Measurements from ENCODE around the gene DNAH7. TPM values are rescaled to one million over a fixed set of nuclear protein-coding genes. Genes with fewer than 3 reads are reported as not detected.

The DNAH7 gene
- total and polyA plus RNA-seq, 2 of the 13 experiments (the other 11 are each of a cell fraction or from before 2014, with no cell fraction given) = 0.09 TPM; not detected in 1

GRCh38 chr2:195993623-195994022 is 75.0 kb downstream of the DNAH7 start:
- 3% methylated on average over 2 of the region's 2 CpGs for WGBS (ENCODE audit: low lambda C conversion rate)
- H3K27ac ChIP-seq (ENCODE audit: extremely low read length, insufficient read depth, low read length) = no peak overlapping the region
- H3K36me3 ChIP-seq (replicated peaks in 1 of 2; ENCODE audit: control insufficient read depth in 1 of 2, insufficient read depth in 2 of 2, low read length in 2 of 2) = no peaks in the 10 kb centered on the region
- H3K27me3 ChIP-seq (ENCODE audit: control insufficient read depth in 1 of 2, insufficient read depth in 2 of 2, low read length in 2 of 2) = no peaks in the 10 kb centered on the region
- intact Hi-C loops (cut with micrococcal nuclease; ENCODE audit: unreplicated experiment) = no loop called here
- H3K9ac ChIP-seq (ENCODE audit: insufficient read depth, low read depth, low read length) = no peak overlapping the region
- no peak overlapping the region for H2AFZ ChIP-seq (ENCODE audit: low read length)
- no peak for DNase-seq (ENCODE audit: low spot score)
- no peak for FAIRE-seq
- H4K20me1 ChIP-seq (ENCODE audit: insufficient read depth, low read length) = no peaks in the 10 kb centered on the region
- ChIA-PET CTCF (ENCODE audit: low intra/inter-chr PET ratio, low total read pairs) (no interaction called here), POLR2A (no interaction called here)
- in situ Hi-C loops (cut with HindIII; ENCODE audit: extremely low pct_ligation_motif_present, low pct_unique_long_range_greater_than_20kb) = no loop called here
- no peaks in the 10 kb centered on the region for H3K4me1 ChIP-seq (ENCODE audit: insufficient read depth, low read length)
- H3K9me3 ChIP-seq (ENCODE audit: low read length) = no peaks in the 10 kb centered on the region
- TF ChIP-seq ZNF335 (CRISPR knock-in tag; IDR thresholded peaks at IDR 0.05) (no peak), ZNF766 (CRISPR knock-in tag; IDR thresholded peaks at IDR 0.05; ENCODE audit: borderline replicate concordance) (no peak), HOMEZ (CRISPR knock-in tag; IDR thresholded peaks at IDR 0.05; ENCODE audit: low read depth) (no peak), ZBTB10 (CRISPR knock-in tag; IDR thresholded peaks at IDR 0.05; ENCODE audit: borderline replicate concordance) (no peak), SOX5 (CRISPR knock-in tag; IDR thresholded peaks at IDR 0.05; ENCODE audit: borderline replicate concordance) (no peak), POLR2AphosphoS5 (IDR thresholded peaks at IDR 0.05; ENCODE audit: low read depth, low read length) (no peak), ZNF563 (CRISPR knock-in tag; IDR thresholded peaks at IDR 0.05) (no peak), ZKSCAN1 (IDR thresholded peaks at IDR 0.05; ENCODE audit: low read length) (no peak), CERS6 (CRISPR knock-in tag; IDR thresholded peaks at IDR 0.05) (no peak), ZNF672 (CRISPR knock-in tag; IDR thresholded peaks at IDR 0.05) (no peak), NKX3-1 (CRISPR knock-in tag; IDR thresholded peaks at IDR 0.05) (no peak), HNF4A (CRISPR knock-in tag; IDR thresholded peaks at IDR 0.05) (no peak), ZFYVE20 (CRISPR knock-in tag; IDR thresholded peaks at IDR 0.05; ENCODE audit: borderline replicate concordance, low read depth) (no peak)
- no peak overlapping the region for H3K4me3 ChIP-seq (replicated peaks in 1 of 3; ENCODE audit: insufficient read depth in 1 of 3, low read depth in 2 of 3, low read length in 3 of 3)
- no peak for ATAC-seq
- no TSS peak for BruUV-seq (replicated peaks)
- H3K4me2 ChIP-seq (ENCODE audit: low read depth, low read length) = no peak overlapping the region
- no peaks in the 10 kb centered on the region for H3K79me2 ChIP-seq (ENCODE audit: insufficient read depth, low read length)

Data from HepG2 (cell line).